Activated CD4-positive, alpha-beta T cell treated with anti-CD3 and anti-CD28 coated beads for 24 hours (primary cell): Measurements from ENCODE around the gene POU2AF1.

Experiments
- DNase-seq, 2 donors: peaks; one replicate each; pipeline ENCODE4 v3.0.0-alpha.2; 2020; ENCODE audit warnings: low read depth in 2 of 2

POU2AF1 gene

GRCh38 chr11:111361052-111361801 is 17.8 kb downstream of the POU2AF1 start:
- DNase-seq: no peak

GRCh38 chr11:111360150-111361043 is 18.7 kb downstream of the POU2AF1 start:
- no peak for DNase-seq

- no peak for DNase-seq
These were observed 19.6 kb downstream of the POU2AF1 start for GRCh38 chr11:111359223-111360149.

GRCh38 chr11:111358038-111359001 is 20.8 kb downstream of the POU2AF1 start:
- no peak for DNase-seq

GRCh38 chr11:111357150-111358037 is 21.7 kb downstream of the POU2AF1 start:
- no peak for DNase-seq

GRCh38 chr11:111356660-111357048 is 22.4 kb downstream of the POU2AF1 start:
- no peak for DNase-seq

GRCh38 chr11:111355956-111356659 is 23.0 kb downstream of the POU2AF1 start:
- no peak for DNase-seq

- no peak for DNase-seq
These were observed 24.0 kb downstream of the POU2AF1 start for GRCh38 chr11:111355101-111355500.

- no peak for DNase-seq
These were observed 24.5 kb downstream of the POU2AF1 start for GRCh38 chr11:111354601-111354891.

GRCh38 chr11:111353776-111354600 is 25.1 kb downstream of the POU2AF1 start:
- DNase-seq: no peak

- no peak for DNase-seq
These were observed 26.0 kb downstream of the POU2AF1 start for GRCh38 chr11:111352935-111353710.

GRCh38 chr11:111352231-111352746 is 26.8 kb downstream of the POU2AF1 start:
- DNase-seq: no peak

GRCh38 chr11:111351374-111352055 is 27.6 kb downstream of the POU2AF1 start:
- no peak for DNase-seq

- DNase-seq: no peak
These were observed 28.3 kb downstream of the POU2AF1 start for GRCh38 chr11:111350811-111351210.

- DNase-seq: no peak
These were observed 29.8 kb downstream of the POU2AF1 start for GRCh38 chr11:111349191-111349695.

GRCh38 chr11:111348147-111348546 is 30.9 kb downstream of the POU2AF1 start:
- no peak for DNase-seq
